Stimulated activated CD4-positive, alpha-beta T cell treated with anti-CD3 and anti-CD28 coated beads, Interleukin-12 subunit alpha, Interleukin-12 subunit beta, amount 100 ng/mL, for 48 hours (primary cell): ENCODE data around the gene CHST15.

Experiments
- DNase-seq, 3 donors: peaks; one replicate each; pipeline ENCODE4 v3.0.0-alpha.2; 2020; ENCODE audit warnings: low read depth in 2 of 3, low spot score in 1 of 3

Gene CHST15

DNA sequence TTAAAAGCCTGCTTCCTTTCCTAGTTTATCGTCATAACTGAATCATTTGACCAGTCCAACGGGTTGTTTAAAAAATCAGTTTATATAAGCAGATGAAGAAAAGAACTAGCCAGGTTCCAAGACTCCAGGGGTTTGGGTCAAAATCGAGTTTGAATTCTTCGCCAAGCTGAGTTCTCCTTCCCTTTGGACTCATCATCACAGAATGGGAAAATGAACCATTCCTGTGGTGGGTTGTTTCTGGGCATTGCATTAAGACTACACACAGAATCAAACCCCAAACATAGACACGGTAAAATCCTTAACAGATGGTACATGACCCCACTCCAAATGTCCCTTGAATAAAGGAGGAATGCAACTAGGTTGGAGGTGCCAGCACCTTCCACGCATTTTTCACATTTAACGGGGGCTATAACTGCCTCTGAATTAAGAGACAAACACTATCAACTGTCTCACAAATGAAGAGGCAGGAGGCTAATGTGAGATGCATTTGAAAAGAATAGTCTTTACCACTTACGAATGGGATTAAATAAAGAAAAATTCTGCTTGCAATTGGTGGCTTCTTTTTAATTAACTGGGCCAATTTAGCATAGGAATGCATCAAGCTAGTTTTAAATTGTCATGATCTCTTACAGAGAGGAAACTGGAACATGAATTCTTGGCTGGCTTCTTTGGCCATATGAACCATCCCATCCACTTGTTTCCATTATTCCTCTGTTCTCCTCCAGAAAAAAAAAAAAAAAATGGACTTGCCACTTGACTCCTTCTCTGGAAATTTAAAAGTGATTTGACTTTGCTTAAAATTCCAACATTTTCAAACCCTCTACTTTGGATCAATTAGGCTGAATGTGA lies 61.1 kb downstream of the CHST15 start:
- no peak for DNase-seq

DNA sequence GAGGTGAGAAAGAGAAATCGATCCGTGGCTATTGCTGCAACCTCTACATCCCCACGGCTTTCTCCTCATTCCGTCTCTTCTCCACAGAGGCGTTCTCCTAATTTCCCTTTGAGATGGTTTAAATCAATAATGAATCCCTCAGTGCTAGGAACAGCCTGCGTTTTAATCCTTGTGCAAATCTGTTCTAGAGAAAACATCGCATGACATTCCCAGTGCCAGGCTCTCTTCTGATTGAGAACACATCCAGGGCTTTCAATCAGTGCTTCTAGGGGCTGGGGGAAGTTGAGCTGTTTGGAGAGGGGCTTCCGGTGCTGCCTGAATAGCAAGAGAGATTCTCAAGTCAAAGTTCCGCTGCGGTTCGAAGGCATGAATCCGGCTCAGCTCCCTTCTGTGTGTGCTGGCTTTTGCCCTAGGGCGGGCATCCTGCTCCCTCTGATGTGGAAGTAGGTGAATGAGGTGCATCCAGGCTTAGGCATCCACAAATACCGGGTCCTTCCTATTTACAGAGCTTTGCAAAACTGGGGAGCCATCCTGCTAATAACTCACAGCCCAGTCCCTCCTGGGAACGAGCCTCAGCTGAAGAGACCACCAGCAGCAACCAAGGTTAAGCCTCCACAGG lies 62.8 kb downstream of the CHST15 start:
- no peak for DNase-seq

DNA sequence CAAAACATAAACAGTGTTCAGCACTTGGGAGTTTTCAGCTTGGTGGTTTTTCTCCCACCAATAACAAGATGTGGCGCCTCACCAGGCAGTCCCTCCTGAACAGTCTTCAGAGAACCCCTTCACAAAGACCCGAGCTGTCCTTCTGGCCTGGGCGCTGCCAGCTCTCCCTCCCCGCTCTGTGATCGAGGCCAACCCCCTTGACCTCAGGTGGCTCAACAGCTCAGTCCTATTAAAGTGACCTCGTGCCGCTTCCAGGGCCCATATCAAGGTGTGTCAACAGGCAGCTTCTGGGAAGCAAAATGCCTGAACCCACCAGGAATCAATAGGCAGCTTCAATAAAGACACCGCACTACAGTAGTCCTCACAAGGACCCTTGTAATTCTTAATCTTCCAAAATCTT lies 63.3 kb downstream of the CHST15 start:
- DNase-seq: no peak

DNA sequence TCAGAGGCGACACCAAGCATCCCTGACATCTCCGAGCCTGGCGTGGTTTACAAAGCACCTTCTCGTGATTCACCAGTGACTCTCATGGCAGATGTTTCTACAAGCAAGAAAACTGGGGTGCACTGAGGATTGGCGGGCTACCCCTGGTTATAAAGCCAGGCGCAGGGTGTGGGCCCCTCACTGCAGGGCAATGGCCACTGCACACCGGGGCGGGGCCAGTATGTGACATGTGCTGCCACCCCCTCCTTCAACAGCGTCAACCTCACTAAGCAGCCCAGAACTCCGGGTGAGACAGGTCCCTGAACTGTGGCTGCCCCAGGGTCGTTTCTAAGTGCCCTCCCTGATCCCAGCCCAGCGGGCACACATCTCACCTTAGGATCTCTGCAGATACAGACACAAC lies 63.8 kb downstream of the CHST15 start:
- DNase-seq: no peak

DNA sequence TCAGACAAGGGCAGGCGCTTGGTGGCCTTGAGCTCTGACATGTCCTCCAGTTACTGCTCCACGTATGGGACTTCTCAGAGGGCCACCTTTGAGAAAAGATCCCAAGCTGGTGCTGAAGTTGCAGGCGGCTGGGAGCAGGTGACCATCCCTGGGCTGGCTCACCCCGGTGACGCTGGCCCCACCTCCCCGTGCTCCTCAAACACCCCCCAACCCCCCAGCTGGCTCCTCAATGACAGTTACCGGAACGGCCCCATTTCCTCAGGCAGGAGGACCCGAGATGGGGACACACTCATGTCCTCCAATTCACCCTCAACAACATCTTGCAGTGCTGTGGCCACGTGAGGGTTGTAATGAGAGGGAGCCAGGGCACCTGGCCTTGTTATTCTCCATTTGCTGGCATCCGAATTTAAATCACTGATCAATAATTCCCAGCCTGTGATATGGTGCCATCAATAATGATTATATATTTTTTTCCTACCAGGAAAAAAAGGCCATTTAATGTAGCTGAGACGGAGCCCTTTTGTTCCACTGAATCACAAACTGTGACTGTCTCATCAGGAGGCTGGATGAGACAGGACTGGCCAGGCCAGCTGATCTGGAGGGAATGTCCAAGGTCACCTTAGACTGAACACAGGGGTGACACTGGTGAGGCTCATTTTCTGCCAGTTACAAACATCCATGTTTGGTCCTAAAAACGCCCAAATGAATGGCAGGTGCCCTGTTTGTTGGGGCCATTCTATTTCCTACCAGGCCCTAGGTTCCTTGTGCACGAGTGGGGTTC lies 64.5 kb downstream of the CHST15 start:
- DNase-seq: no peak

- DNase-seq: no peak
Measured at GRCh38 chr10:124027651-124028050, 65.7 kb downstream of the CHST15 start.

GRCh38 chr10:124027031-124027611 lies 66.3 kb downstream of the CHST15 start:
- DNase-seq: no peak

DNA sequence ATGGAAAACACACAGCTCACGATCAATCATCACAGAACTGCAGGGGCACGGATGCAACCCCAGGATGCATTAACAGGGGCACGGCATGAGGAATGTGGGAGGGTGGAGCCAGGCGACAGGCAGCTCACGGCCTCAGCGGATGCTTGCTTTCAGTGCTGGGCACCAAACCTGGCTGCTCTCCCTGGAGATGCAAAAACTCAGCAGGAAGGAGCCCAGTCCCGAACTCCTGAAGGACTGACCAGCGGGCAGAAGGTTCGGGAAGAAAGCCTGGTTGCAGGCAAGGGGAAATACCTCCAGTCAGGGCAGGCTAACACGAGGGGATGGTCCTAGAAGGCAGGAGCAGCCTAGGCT lies 66.8 kb downstream of the CHST15 start:
- no peak for DNase-seq

DNA sequence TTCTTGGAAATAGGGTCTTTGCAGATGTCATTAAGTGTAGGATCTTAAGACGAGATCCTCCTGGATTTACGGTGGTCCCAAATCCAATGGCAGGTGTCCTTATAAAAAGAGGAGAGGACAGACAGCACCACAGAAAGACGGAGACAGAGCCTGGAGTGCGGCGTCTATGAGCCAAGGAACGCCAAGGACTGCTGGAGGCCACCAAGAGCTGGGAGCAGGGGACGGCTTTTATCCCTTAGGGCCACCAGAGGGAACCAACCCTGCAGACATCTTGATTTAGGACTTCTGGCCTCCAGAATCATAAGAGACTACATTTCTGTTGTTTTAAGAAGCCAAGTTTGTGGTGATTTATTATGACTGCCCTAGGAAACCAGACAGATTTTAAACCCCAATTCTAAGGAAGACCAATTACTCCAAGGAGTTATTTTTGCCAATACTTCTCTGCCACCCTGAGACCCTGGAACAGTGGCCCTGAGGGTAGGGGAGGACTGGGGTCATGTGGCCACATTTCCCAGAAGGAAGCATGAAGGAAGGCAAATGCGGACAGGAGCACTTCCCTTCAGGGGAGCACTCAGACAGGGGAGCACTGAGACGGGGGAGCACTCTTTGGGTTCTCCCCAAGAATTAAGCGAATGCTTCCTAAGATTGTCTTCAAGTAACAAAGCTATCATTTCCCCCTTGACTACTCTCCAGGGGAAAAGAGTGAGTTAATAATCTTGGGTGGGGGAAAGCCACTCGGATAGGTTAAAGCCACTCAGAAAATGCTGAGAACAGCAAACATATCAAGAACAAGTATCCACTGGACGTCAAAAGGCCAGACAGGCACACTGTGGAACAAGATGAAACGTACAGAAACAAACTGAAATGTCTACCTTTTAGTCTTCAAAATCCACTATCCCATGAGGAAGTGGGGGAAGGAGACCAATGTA lies 67.5 kb downstream of the CHST15 start:
- DNase-seq: no peak

GRCh38 chr10:124025152-124025551 lies 68.2 kb downstream of the CHST15 start:
- no peak for DNase-seq

DNA sequence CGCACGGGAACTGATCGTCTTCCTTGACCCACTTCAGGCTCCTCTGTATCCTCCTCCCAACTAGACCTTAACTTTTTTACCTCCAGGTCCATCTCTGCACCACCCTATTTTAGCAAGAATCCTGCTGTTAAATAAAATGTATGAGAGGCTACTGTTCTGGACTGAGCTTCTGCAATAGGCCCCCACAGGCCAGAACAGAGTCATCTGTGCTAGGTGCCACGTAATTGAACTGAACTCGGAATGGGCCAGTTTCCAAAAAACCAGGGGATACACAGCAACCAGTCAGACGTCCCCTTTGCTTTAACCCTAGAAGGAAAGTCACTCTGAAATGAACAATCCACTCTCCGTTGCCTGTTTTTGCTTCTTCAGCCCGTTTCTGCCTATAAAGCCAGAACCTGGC lies 71.3 kb downstream of the CHST15 start:
- DNase-seq: no peak

GRCh38 chr10:124020981-124021815 lies 72.2 kb downstream of the CHST15 start:
- DNase-seq: no peak

DNA sequence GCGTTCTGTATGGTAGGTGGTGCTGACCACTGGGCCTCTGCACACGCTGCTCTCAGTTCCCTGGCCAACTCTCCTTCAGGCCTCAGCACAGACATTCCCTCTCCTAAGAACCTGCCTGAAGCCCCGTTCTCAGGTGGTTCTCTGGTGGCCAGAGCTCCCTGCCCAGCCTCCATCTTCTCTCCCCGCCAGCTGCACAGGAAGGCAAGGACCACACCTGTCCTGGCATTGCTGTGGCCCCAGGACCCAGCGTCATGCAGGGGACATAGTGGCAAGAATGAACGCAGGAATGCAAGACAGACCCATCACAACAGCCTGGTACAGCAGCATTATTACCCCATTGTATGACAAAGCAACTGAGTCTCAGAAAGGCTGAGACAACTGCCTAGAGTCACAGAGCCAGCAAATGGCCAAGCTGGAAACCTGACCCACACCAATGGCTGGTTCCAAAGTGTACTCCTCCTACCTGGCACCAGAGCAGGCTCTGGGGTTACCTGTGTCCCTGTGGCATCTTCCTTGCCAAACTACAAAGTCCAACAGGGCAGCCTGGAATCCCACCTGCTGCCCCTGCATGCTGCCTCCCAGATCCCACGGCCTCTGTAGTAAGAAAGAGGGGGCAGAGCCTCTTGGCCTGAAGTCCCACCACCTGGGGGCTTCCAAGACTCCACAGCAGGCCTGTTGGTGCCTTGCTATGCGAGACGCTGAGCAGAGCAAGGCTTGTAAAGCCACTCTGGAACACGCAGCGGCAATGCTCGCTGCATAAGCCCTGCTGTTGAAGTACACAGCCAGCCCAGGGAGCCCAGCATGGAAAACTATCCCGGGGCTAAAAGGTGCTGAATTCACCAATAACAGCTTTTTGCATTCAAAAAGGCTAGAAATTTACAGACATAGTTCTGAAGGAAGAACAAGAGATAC lies 73.3 kb downstream of the CHST15 start:
- DNase-seq: no peak

DNA sequence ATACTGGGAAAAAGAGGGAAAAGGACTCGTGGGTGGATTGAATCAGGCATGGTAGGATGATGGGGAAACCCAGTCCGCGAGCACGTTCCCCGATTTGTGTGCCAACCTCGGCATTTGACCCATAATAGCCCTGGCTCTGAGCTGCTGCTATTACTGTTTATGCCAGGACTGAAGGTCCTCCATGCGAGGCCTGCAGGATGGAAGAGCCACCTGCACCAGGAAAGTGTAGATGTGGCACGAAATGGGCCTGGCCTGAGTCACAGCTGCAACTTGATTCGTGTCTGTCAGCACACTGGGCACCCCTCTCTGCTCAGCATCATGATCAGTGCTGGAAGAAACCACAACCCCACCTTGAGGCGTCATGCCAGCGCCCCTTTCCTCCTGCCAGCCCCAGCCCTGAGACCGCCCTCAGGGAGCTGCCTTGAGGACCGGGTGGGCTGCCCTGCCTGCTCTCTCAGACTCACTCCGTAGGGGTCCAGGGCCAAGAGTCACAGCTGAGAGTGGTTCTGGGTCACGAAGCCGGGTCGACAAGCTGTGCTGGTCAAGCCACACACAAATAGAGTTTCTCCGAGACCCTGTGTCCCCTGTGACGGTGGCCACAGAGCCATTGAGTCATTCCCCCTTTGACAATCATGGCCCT lies 74.4 kb downstream of the CHST15 start:
- DNase-seq: no peak

- DNase-seq: no peak
Measured at GRCh38 chr10:124017729-124018128, 75.7 kb downstream of the CHST15 start.

GRCh38 chr10:124016804-124017375 lies 76.5 kb downstream of the CHST15 start:
- no peak for DNase-seq

GRCh38 chr10:124015991-124016390 lies 77.4 kb downstream of the CHST15 start:
- no peak for DNase-seq
